Mucosa of gallbladder (tissue), 1 donor: Measurements from ENCODE around the gene PTPRN2. TPM values are rescaled to one million over a fixed set of nuclear protein-coding genes. Genes with fewer than 3 reads are reported as not detected.
"Not testable (repeated sequence)": the region's sequence is repeated elsewhere in the genome, so short reads cannot be mapped to it uniquely, and the experiment has no call there.

Experiments used
- DNase-seq: peaks from one replicate; pipeline ENCODE4 v3.0.0-alpha.2; 2020; ENCODE audit warnings: low spot score
- total RNA-seq: library from RNA; stranded (reverse); gene quantifications from one replicate; pipeline ENCODE4 v1.2.1, GENCODE V29; 2021
- donor health status: DM: no; HTN: no; CAD: no.

The PTPRN2 gene
- total RNA-seq, 1 donor from 2014 or later = 11.9 TPM

DNA sequence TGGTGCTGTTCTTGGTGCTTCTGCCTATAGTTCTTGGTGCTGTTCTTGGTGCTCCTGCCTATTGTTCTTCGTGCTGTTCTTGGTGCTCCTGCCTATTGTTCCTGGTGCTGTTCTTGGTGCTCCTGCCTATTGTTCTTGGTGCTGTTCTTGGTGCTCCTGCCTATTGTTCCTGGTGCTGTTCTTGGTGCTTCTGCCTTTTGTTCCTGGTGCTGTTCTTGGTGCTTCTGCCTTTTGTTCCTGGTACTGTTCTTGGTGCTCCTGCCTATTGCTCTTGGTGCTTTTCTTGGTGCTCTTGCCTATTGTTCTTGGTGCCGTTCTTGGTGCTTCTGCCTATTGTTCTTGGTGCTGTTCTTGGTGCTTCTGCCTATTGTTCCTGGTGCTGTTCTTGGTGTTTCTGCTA lies 71.1 kb downstream of the PTPRN2 start:
- DNase-seq = no peak

DNA sequence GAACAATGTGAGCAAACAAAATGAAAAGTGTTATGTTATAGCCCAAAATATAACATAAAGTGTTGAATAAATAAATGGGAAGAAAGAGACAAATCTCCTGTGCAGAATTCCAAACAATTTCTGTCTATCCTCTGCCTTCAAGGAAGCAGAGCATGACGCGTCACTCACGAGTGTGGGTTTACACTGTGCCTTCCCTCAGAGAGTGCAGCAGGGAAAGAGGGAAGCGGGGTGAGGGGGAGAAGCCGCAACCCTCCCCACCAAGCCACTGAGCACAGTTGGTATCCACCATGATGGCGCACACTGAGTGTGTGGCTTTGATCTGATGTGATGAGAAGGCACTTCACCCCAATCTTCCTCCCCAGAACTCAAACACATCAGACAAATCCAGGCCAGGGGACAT lies 74.8 kb downstream of the PTPRN2 start:
- DNase-seq = no peak

DNA sequence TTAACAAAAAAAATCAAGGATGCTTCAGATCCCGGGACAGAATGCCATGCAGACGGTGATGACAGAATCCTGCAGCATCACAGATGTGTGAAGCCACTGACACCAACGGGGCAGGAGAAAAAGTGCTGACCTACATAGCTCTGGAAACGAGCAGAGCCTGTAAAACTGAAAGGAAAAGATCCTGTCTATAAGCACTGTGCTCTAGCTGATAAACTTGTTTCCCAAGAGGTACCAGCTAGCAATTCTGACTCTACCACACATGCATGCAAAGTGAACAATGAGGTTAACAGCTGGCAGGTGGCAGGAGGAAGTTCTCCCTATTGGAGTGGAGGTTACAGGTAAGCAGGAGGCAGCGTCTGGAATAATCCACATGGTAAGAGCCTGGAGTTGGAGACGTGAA lies 75.6 kb downstream of the PTPRN2 start:
- DNase-seq = no peak

DNA sequence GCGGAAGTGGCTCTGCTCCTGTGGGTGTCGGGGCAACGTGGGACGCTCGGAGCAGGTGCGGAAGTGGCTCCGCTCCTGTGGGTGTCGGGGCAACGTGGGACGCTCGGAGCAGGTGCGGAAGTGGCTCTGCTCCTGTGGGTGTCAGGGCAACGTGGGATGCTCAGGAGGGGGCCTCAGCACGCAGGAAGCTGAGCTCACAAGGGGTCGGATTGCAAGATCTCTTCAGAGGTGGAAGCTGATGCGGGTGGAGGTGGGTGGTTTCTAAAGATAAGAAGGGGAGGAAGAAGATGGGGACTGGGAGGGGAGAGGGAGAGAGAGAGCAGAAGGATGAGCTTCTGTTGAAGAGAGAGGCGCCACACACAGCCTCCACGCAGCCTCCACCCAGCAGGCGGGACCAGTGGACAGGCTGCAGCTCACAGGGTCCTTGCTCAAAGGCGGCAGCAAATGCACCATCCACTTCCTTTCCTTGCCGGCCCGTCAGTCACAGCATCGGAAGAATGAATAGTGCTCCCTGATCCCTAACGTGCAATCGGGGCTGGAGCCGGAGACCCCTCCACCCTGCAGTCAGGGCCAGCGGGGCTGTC lies 78.7 kb downstream of the PTPRN2 start:
- DNase-seq = no peak

DNA sequence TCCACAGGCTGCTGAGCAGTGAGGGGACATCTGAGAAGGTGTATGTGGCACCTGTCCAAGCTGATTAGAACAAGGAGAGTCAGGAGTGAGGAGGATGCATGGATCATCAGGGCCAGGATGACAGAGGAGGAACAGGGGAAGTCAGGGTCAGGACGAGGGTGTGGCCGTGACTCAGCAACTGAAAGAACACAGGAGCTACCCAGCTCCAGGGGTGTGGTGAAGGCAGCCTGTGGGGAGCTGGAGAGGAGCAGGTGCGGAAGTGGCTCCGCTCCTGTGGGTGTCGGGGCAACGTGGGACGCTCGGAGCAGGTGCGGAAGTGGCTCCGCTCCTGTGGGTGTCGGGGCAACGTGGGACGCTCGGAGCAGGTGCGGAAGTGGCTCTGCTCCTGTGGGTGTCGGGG lies 79.3 kb downstream of the PTPRN2 start:
- not testable (repeated sequence) for DNase-seq

DNA sequence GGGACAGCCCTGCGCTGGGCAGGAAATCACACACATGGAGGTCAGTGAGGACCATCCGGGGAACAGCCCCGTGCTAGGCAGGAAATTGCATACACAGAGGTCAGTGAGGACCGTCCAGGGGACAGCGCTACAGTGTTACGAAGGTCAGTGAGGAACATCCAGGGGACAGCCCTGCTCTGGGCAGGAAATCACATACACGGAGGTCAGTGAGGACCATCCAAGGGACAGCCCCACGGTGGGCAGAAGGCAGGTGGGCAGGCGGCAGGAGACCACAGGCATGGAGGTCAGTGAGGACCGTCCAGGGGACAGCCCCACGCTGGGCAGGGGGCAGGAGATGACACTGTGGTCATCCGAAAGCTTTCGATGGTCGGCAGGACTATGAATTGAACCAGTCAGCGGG lies 79.7 kb downstream of the PTPRN2 start:
- no peak for DNase-seq

DNA sequence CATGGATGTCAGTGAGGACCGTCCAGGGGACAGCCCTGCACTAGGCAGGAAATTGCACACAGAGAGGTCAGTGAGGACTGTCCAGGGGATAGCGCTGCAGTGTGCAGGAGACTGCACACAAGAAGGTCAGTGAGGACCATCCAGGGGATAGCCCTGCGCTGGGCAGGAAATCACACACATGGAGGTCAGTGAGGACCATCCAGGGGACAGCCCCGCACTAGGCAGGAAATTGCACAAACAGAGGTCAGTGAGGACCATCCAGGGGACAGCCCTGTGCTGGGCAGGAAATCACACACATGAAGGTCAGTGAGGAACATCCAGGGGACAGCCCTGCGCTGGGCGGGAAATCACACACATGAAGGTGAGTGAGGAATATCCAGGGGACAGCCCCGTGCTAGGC lies 80.4 kb downstream of the PTPRN2 start:
- not testable (repeated sequence) for DNase-seq

DNA sequence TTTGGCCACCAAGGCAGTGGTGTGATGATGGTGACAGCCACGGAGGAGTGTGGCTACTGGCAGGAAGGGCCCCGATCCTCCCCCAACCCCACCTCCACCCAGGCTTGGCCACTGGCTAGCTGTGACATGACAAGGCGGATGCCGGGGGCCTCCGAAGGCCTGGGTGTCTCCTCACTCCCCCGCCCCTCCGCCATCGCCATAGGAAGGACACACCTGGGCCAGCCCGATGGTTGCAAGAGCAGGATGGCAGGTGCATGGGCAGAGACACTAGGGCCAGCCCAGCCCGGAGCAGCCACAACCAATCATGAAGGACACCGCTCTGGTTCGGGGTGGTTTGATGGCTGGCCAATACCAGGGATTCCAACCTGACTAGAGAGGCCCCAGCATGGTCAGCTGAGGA lies 81.0 kb downstream of the PTPRN2 start:
- no peak for DNase-seq

DNA sequence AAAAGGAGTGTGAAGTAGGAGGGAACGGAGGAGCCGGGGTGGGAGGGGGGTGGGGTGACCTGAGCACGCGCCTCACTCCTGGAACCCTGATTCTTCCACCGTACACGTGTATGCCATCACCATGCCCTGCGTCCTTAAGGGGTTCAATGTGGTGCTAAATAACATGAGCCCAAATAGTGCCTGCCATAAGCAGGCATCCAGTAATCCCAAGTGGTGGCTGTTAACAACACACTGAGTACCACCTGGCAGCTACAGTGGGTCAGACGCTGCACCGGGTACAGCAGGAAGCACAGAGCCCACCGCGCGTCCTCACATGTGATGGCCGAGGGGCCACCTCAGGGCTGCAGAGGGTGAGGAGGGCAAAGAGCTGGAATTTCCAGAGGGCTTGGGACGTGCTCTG lies 81.9 kb downstream of the PTPRN2 start:
- no peak for DNase-seq

DNA sequence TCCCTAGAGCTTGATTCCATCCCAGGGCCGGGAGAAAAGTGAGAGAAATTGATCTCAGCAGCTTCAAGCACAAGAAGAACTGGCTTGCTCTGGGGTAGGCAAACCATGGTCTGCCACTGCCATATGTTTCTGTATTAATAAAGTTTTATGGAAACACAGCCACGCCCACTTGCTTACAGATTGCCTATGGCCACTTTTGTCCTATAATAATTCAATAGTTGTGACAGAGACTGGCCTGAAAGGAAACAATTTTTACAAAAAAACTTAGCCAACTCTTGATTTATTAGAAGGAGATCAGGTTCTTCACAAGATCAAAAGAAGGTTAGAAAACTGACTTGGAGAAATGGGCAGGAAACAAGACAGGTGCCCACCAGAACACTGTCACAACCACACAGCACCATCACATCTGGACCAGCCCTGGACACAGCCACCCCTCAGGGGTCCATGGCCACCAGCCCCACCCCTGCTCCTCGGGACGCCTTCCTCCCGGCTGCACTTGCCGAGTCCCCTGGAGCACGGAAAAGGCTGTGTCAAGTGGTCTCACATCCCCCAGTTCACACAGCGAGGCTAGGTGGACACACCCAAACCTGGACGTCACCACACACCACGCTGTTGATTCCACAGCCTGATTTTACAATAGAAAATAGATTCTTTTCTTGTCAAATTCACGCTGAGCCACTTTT lies 85.4 kb downstream of the PTPRN2 start:
- no peak for DNase-seq

DNA sequence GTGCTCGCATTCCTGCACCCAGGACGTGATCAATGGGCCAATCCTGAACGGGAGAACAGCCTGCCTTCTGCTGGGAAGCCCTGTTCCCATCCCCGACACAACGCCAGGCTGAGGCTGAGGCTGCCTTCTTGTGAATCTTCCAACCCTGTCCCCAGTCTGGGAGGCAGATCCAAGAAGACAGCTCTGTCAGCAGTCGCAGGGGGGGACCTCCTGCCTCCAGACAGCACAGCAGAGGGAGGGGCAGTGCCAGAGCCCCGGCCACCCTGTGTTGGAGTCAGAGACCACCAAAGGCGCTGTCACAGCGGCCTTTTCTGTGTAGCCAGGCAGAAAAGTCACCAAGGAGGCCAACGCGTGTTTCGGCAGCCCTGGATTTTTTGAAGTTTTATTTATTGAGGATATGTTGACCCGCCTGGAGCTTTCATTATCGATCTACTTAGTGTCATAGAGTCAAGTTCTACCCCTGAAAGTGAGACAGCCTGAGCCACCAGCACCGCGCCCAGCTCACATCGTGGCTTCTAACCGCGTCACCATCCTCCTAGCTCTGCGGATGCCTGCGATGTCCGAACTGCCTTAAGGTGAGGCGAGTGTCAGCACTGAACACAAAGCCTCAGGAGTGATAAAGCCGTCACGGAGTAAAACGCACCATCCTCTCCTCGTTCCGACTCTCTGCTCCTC lies 86.1 kb downstream of the PTPRN2 start:
- DNase-seq = no peak

DNA sequence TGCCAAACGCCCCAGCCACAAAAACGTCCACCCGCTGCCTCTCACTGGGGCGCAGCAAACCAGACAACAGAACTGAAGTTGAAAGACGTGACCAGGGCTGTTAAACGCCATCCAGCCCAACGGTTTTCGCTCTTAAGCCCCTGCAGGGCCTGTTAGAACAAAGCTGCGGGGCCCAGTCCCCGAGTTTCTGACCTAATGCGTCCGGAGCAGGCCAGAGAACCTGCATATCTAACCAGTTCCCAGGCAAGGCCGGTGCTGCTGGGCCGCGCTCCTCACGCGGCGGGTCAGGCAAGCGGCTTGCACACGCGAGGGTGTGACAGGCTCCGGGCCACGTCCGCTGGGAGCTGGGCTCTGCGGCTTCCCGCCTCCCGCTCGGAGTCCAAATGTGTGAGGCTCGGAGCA lies 87.0 kb downstream of the PTPRN2 start:
- DNase-seq = no peak

DNA sequence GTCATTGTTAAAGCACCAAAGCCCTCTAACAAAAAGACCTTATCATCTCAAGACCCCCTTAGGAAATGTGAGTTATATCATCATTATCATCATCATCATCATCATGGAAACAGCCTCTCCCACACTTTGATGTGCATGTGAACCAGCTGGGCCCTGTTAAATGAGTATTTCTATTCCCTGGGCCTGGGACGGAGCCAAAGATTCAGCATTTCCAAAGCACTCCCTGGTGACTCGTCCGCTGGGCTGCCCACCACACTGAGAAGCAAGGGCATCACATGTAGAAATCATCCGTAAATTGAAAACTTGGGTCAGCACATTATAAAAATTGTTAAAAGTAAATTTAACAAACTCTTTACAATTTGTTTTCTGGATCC lies 88.6 kb downstream of the PTPRN2 start:
- no peak for DNase-seq

DNA sequence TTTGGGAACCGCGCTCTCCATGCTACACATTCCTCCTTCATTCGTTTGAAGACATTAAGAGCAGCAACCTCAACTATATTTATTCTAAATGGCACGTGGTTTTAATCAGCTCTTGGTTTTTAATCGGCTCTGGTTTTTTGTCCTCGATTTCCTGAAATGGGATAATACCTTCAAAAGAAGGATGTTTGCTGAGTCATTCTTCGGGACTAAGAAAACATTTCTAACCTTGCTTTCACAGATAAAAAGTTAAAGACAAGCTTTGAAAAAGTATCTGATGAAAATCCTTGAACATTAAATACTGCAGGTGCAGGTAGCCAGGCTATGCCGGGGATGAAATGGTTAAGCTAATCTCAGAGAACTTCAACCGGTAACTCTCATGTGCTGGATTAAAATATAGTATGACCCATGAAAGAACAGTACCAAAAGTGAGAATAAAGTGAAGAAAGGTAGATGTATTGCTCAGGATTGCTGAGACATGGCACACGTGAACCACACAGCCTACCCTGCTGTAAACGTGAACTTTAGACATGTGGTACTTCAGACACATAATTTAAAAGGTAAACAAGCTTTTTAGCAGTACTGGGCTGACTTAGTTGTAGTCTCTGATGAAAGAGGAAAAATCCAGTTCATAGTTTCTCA lies 89.1 kb downstream of the PTPRN2 start:
- no peak for DNase-seq

DNA sequence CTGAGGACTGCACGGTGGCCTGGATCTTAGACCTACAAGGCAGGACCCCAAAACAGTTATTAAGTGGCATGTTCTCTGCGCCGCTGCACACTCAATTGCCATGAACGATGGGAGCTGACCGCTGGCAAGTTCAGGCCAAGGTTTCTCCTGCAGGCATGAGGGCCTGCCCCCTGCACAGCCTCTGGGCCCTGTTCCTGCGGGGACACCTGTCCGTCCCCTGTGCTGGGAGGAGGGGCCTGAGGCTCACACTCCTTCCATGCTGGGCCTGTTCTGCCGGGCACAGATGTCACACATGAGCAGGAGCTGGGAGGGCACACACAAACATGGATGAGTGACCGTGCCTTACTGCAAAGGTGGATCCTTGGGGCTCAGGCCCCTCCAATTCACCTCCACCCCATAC lies 90.0 kb downstream of the PTPRN2 start:
- DNase-seq = no peak

DNA sequence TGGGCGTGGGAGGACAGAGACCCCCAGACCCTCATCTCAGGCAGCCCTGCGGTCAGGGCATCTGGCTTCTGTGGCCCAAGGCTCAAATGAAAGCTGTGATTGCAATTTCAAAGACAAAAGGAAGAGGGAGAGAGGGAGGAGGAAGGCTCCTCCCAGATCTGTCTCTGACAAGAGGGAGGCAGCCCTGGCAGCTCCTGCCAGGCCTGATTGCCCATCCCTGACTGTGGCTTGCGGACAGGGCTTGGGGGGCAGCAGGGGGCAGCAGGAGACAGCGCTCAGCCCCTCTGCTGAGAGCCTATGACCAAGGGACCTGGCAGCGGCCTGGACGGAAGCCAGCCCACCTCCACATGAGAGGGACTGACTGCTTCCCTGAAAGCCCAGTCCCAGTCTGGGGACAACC lies 91.8 kb downstream of the PTPRN2 start:
- no peak for DNase-seq

DNA sequence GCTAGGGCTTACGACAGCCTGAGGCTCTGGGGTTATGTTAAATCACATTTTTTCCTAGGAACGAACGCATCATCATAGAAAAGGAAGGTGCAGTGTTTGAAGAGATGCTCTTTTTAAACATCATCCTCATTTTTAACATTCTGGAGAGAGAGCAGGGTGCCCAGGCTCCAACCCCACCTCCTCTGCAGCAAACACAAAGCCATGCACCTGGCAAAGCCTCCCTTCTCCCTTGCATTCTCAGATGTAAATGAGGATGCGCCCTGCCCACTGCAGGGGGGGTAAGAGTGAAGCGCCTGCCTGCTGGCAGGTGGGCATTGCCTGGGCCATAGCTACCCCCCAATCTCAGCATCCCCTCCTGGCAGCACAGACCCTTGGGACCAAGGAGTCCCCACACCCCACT lies 92.4 kb downstream of the PTPRN2 start:
- DNase-seq = no peak

DNA sequence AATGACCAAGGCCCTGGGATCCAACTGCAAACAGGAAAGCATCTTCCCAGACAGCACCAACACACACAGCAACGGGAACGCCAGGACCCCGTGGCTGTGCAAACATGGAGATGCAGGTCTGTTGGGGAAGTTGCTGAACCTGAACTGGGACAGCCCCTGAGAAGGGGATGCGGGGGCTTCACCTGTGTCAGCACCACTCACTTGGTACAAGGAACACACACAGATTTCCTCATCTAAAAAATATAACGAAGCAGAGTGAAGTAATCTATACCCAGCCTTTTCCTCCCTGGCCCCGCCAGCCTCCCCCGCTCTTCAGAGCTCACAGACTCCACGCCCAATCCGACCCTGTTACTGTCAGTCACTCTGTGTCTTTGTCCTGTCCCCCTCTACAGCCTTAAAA lies 93.0 kb downstream of the PTPRN2 start:
- no peak for DNase-seq

DNA sequence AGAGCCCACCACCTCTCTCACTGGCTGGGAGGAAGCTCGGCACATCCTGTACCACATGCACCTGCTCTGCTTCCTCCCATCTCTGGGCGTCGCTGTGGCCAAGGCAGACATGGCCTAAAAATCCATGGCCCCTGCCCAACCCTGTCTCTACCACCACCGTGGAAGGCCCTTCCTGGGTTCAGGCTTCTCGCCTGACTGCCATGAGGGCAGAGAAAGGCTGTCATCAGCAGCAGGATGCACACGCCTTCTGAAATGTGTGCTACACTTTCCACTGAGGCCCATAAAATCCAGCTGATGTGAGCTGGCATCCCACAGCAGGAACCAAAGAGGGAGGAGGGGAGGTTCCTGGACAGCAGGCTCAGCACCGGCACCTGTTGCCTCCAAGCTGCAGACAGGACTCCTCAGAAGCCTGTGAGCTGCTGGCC lies 93.4 kb downstream of the PTPRN2 start:
- no peak for DNase-seq

DNA sequence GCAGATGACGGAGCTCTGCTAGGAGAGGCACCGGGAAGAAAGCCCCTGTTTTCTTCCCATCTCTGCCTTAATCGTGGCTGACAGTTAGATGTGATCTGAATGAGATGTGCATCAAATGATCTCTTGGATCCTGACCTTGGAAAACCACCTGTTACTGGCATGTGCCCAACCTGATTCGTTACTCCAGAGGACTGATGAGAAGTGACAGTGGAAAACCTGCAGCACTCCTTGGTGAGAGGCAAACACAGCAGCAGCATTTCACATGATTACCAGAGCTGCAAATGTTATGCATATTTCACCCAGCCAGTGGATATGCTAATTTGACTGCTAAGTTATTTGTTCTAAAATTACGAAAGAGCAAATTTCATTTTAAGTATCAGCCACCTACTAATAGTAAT lies 95.3 kb downstream of the PTPRN2 start:
- no peak for DNase-seq

DNA sequence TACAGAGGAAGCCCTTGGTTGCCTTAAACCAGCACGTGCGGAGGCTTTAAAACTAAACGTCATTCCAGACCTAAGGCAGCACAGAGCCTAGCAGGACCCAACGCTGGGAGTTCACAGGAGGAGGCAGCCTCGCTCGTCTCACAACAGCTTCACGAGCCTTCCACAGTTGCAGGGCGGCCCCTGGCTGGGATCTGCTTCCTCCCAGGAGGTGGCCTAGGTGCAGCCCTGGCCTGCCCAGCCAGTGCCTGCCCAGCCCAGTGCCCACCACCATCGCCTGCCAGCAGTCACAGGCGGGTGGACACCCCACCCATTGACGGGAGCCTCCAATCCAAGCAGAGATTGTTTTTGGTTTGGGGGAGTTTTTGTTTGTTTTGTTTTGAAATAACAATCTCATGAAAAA lies 96.5 kb downstream of the PTPRN2 start:
- DNase-seq = no peak

DNA sequence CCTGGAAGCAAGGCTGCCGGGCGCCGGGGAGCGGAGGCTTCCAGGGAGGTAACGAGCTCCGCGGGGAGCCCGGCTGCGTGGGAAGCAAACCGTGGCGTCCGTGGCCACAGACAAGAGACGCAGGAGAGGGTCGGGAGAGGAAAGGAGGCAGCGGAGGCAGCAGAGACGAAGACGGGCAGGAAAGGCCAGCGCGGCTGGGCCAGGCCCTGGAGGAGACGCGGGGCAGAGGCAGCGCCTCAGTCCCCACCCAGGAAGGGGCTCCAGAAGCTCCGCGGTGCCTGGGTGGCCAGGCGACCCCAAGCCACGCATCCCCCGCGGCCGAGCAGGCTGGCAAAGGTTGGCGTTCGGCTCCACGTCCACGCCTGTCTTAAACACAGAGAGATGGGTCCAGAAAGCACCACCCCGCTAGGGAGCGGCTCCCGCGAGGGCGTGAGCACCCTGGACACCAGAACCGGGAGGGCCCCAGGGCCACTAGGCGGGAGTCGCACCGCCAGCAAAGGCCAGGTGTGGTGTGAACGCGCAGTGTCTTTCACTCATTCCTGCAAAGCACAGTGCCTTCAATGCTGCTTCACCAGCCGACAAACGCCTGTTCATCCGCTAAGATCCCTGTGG lies 97.3 kb downstream of the PTPRN2 start:
- no peak for DNase-seq
